ENCODE data around the gene PERM1. TPM values are rescaled to one million over a fixed set of nuclear protein-coding genes. Genes with fewer than 3 reads are reported as not detected.

Gene PERM1
- total and polyA plus RNA-seq, 2 donors (not counting 1 experiment from before 2014, with no cell fraction given): not detected

- no peak for ATAC-seq (ENCODE audit: low read depth)
- H3K4me3 Mint-ChIP-seq: peak overlapping the region; percentile 39
- ChIA-PET CTCF (no interaction called here), POLR2A (no interaction called here)
- peaks cover 14% of the 10 kb centered on the region for H3K4me1 Mint-ChIP-seq
- Histone ChIP-seq H3K4me3 (ENCODE audit: control extremely low read depth in 1 of 5, extremely low read depth in 1 of 5, insufficient read depth in 1 of 5, low read depth in 2 of 5, low read length in 4 of 5) (peak overlapping the region in 1 of 5 experiments; percentile 56), H4K20me1 (ENCODE audit: control insufficient read depth, insufficient read depth, low read length, poor library complexity, severe bottlenecking) (peaks cover 7% of the 10 kb centered on the region), H2AFZ (ENCODE audit: insufficient read depth, low read depth, low read length, poor library complexity, severe bottlenecking) (no peak overlapping the region), H3K79me2 (ENCODE audit: control insufficient read depth, insufficient read depth, low read length) (no peaks in the 10 kb centered on the region), H3K4me2 (replicated peaks; ENCODE audit: low read depth, low read length, poor library complexity, severe bottlenecking) (peak overlapping the region; percentile 90), H3K36me3 (replicated peaks in 1 of 2; ENCODE audit: control extremely low read depth in 1 of 2, control insufficient read depth in 1 of 2, extremely low read depth in 1 of 2, insufficient read depth in 2 of 2, low read length in 1 of 2) (peaks cover 0 to 3% of the 10 kb centered on the region in 2 experiments), H3K9me3 (ENCODE audit: control extremely low read depth in 1 of 3, control insufficient read depth in 2 of 3, insufficient read depth in 1 of 3, low read length in 2 of 3) (peaks cover 0 to 9% (median 0%) of the 10 kb centered on the region in 3 donors), H3K27me3 (replicated peaks in 1 of 4; ENCODE audit: control extremely low read depth in 1 of 4, control insufficient read depth in 3 of 4, insufficient read depth in 4 of 4, low read length in 3 of 4) (peaks cover 0 to 70% (median 25%) of the 10 kb centered on the region in 4 experiments), H3K9ac (ENCODE audit: low read length) (no peak overlapping the region), H3K4me1 (ENCODE audit: control insufficient read depth in 2 of 2, insufficient read depth in 2 of 2, low read length in 2 of 2) (peaks cover 32 to 39% of the 10 kb centered on the region in 2 donors), H3K27ac (ENCODE audit: low read length in 2 of 2) (no peak overlapping the region)
- H3K27ac Mint-ChIP-seq: no peak overlapping the region
- no peaks in the 10 kb centered on the region for H3K9me3 Mint-ChIP-seq (ENCODE audit: insufficient read depth)
- intact Hi-C loops (cut with micrococcal nuclease): no loop called here
- peaks cover 26% of the 10 kb centered on the region for H3K27me3 Mint-ChIP-seq
- peak; percentile 32 for DNase-seq
- no peak for TF ChIP-seq CTCF (IDR thresholded peaks at IDR 0.05)
- no peak for TF ChIP-seq EZH2 (IDR thresholded peaks at IDR 0.05; ENCODE audit: borderline replicate concordance, insufficient read depth, low read depth, low read length, poor library complexity, severe bottlenecking)
- 34% methylated on average over 15 of the region's 21 CpGs for WGBS (ENCODE audit: insufficient coverage)
Observed at GRCh38 chr1:939511-940106, 42.3 kb downstream of the PERM1 start.

- Mint-ChIP-seq H3K4me3 (peak overlapping the region; percentile 39), H3K27me3 (peaks cover 26% of the 10 kb centered on the region)
Observed at GRCh38 chr1:938711-939489, 43.0 kb downstream of the PERM1 start.

More at GRCh38 chr1:938711-939489, 43.0 kb downstream of the PERM1 start:
- DNase-seq (no peak), ATAC-seq (ENCODE audit: low read depth) (no peak)
- no peak for TF ChIP-seq CTCF (IDR thresholded peaks at IDR 0.05)
- no peak for TF ChIP-seq EZH2 (IDR thresholded peaks at IDR 0.05; ENCODE audit: borderline replicate concordance, insufficient read depth, low read depth, low read length, poor library complexity, severe bottlenecking)
- WGBS (ENCODE audit: insufficient coverage): 87% methylated on average over 30 of the region's 30 CpGs
- H3K9me3 Mint-ChIP-seq (ENCODE audit: insufficient read depth): no peaks in the 10 kb centered on the region
- no peak overlapping the region for H3K4me2 ChIP-seq (replicated peaks; ENCODE audit: low read depth, low read length, poor library complexity, severe bottlenecking)
- H3K79me2 ChIP-seq (ENCODE audit: control insufficient read depth, insufficient read depth, low read length): no peaks in the 10 kb centered on the region
- no peak overlapping the region for H3K4me3 ChIP-seq (ENCODE audit: control extremely low read depth in 1 of 5, extremely low read depth in 1 of 5, insufficient read depth in 1 of 5, low read depth in 2 of 5, low read length in 4 of 5)
- peaks cover 14% of the 10 kb centered on the region for H3K4me1 Mint-ChIP-seq
- no peak overlapping the region for H3K27ac ChIP-seq (ENCODE audit: low read length in 2 of 2)
- peaks cover 0 to 9% (median 0%) of the 10 kb centered on the region in 3 donors for H3K9me3 ChIP-seq (ENCODE audit: control extremely low read depth in 1 of 3, control insufficient read depth in 2 of 3, insufficient read depth in 1 of 3, low read length in 2 of 3)
- peaks cover 0 to 70% (median 25%) of the 10 kb centered on the region in 4 experiments for H3K27me3 ChIP-seq (replicated peaks in 1 of 4; ENCODE audit: control extremely low read depth in 1 of 4, control insufficient read depth in 3 of 4, insufficient read depth in 4 of 4, low read length in 3 of 4)
- peaks cover 32 to 39% of the 10 kb centered on the region in 2 donors for H3K4me1 ChIP-seq (ENCODE audit: control insufficient read depth in 2 of 2, insufficient read depth in 2 of 2, low read length in 2 of 2)
- POLR2A ChIA-PET: no interaction called here
- H3K36me3 ChIP-seq (replicated peaks in 1 of 2; ENCODE audit: control extremely low read depth in 1 of 2, control insufficient read depth in 1 of 2, extremely low read depth in 1 of 2, insufficient read depth in 2 of 2, low read length in 1 of 2): no peaks in the 10 kb centered on the region
- CTCF ChIA-PET: interaction anchor here (1.2 to 1.4 kb wide), 2 partner anchors 33 to 34 kb away, joined by 3 to 4 read pairs; no protein-coding TSS in a partner anchor
- intact Hi-C loops (cut with micrococcal nuclease): no loop called here
- no peak overlapping the region for H2AFZ ChIP-seq (ENCODE audit: insufficient read depth, low read depth, low read length, poor library complexity, severe bottlenecking)
- peaks cover 7% of the 10 kb centered on the region for H4K20me1 ChIP-seq (ENCODE audit: control insufficient read depth, insufficient read depth, low read length, poor library complexity, severe bottlenecking)
- no peak overlapping the region for H3K27ac Mint-ChIP-seq
- no peak overlapping the region for H3K9ac ChIP-seq (ENCODE audit: low read length)
